Neural crest cell (in vitro differentiated cells): Measurements from ENCODE around the gene CAPZB. TPM values are rescaled to one million over a fixed set of nuclear protein-coding genes. Genes with fewer than 3 reads are reported as not detected.
A peak's percentile ranks its signal among the peaks of the same experiment; 100 is the strongest.

Experiments used
- DNase-seq: peaks from one replicate; pipeline ENCODE4 v3.0.0; 2021; ENCODE audit warnings: low read depth, mixed read lengths, low spot score
- H3K27ac Mint-ChIP-seq: one replicate; pipeline ENCODE4 v1.8.0; 2021; ENCODE audit warnings: mild to moderate bottlenecking, mixed read lengths; ENCODE audit not compliant: unreplicated experiment
- H3K27me3 Mint-ChIP-seq: 2 replicates; pipeline ENCODE4 v1.8.0; 2021; ENCODE audit warnings: low read depth, mild to moderate bottlenecking, mixed read lengths
- H3K36me3 Mint-ChIP-seq: 2 replicates; pipeline ENCODE4 v1.8.0; 2021; ENCODE audit warnings: low read depth, mild to moderate bottlenecking, mixed read lengths
- H3K4me1 Mint-ChIP-seq: 2 replicates; pipeline ENCODE4 v1.8.0; 2021; ENCODE audit warnings: mixed read lengths
- H3K4me3 Mint-ChIP-seq: one replicate; pipeline ENCODE4 v1.8.0; 2021; ENCODE audit warnings: mild to moderate bottlenecking, mixed read lengths
- H3K9me3 Mint-ChIP-seq: 2 replicates; pipeline ENCODE4 v1.8.0; 2021; ENCODE audit warnings: mixed read lengths
- total RNA-seq: library from RNA; stranded (reverse); gene quantifications from 2 replicates; pipeline ENCODE4 v1.2.1, GENCODE V29; 2021
- TF ChIP-seq, protein P1 (sequence below): fragments of 200-600 bp; sonication (generic); conservative IDR thresholded peaks from 2 replicates; pipeline ENCODE4 v1.5.0; 2021; ENCODE audit warnings: antibody characterized with exemption, mild to moderate bottlenecking

Gene CAPZB
- total RNA-seq, 1 donor from 2014 or later: 256 TPM

- peaks cover 8% of the 10 kb centered on the region for H3K36me3 Mint-ChIP-seq
- no peak overlapping the region for H3K27ac Mint-ChIP-seq
- H3K4me1 Mint-ChIP-seq: peaks cover under 1% of the 10 kb centered on the region
- DNase-seq: no peak
- H3K27me3 Mint-ChIP-seq: no peaks in the 10 kb centered on the region
- TF ChIP-seq, protein P1, sequence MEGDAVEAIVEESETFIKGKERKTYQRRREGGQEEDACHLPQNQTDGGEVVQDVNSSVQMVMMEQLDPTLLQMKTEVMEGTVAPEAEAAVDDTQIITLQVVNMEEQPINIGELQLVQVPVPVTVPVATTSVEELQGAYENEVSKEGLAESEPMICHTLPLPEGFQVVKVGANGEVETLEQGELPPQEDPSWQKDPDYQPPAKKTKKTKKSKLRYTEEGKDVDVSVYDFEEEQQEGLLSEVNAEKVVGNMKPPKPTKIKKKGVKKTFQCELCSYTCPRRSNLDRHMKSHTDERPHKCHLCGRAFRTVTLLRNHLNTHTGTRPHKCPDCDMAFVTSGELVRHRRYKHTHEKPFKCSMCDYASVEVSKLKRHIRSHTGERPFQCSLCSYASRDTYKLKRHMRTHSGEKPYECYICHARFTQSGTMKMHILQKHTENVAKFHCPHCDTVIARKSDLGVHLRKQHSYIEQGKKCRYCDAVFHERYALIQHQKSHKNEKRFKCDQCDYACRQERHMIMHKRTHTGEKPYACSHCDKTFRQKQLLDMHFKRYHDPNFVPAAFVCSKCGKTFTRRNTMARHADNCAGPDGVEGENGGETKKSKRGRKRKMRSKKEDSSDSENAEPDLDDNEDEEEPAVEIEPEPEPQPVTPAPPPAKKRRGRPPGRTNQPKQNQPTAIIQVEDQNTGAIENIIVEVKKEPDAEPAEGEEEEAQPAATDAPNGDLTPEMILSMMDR: no peak
- no peak overlapping the region for H3K4me3 Mint-ChIP-seq
- no peaks in the 10 kb centered on the region for H3K9me3 Mint-ChIP-seq
These were observed 164.3 kb downstream of the CAPZB start for GRCh38 chr1:19321071-19321470.

DNA sequence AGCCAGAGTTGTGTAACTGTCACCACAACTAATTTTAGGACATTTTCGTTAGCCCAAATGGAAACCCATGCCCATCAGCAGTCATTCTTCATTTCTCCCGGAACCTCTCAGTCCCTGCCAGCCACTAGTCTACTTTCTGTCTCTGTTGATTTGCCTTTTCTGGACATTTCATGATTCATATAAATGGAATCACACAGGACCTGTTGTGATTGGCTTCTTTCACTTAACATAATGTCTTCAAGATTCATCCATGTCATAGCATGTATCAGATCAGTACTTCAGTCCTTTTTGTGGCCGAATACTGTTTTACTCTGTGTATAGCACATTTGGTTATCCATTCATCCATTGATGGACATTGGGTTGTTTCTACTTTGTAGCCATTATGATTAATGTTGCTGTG, 166.1 kb downstream of the CAPZB start:
- no peak overlapping the region for H3K27ac Mint-ChIP-seq
- no peak for DNase-seq
- no peaks in the 10 kb centered on the region for H3K27me3 Mint-ChIP-seq
- no peaks in the 10 kb centered on the region for H3K9me3 Mint-ChIP-seq
- H3K4me3 Mint-ChIP-seq: no peak overlapping the region
- peaks cover 6% of the 10 kb centered on the region for H3K4me1 Mint-ChIP-seq
- H3K36me3 Mint-ChIP-seq: peaks cover 8% of the 10 kb centered on the region
- TF ChIP-seq, protein P1: no peak

- H3K9me3 Mint-ChIP-seq: no peaks in the 10 kb centered on the region
- H3K27me3 Mint-ChIP-seq: no peaks in the 10 kb centered on the region
- no peak overlapping the region for H3K27ac Mint-ChIP-seq
- peak overlapping the region; percentile 72 for H3K4me3 Mint-ChIP-seq
- peaks cover 17% of the 10 kb centered on the region for H3K4me1 Mint-ChIP-seq
- no peak for DNase-seq
- TF ChIP-seq, protein P1: no peak
- peaks cover 7% of the 10 kb centered on the region for H3K36me3 Mint-ChIP-seq
These were observed 168.0 kb downstream of the CAPZB start for GRCh38 chr1:19317126-19317910.

DNA sequence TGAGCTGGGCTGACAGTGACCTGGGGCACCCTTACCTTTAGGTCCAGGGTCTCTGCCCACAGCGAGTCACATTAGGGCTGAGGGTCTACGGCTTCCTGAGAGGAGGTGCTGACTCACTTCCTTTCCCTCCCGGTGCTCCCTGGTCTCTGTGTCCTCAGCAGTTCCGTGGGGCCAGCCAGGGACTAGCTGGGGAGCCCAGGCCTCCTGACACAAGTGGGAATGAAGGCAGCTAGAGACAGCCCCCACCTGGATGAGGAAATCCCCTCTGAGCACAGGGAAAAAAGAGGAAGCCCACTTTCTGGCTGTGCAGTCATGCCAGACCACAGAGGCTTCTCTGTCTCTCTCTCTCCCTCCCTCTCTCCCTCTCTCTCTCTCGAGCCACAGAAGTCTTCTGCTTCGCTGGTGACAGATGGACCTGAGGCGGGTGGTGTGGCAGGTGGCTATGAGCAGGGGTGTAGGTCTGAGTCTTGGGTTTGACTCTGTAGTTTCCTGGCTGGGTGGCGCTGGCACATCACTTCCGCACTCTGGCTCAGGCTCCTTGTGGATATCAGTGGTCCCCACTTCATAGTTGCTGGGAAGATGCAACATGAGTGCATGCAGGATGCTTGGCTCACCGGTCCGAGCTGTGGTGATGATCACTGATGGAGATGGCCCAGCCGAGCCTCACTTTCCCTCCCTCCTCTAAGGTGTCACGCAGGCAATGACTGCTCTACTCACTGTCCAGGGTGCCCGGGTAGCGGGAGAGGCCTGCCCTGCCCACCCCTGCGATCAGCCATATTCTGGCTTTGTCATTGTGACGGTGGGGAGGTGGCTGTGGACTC, 169.8 kb downstream of the CAPZB start:
- Mint-ChIP-seq H3K4me1 (peaks cover 24% of the 10 kb centered on the region), H3K27ac (peak overlapping the region; percentile 35), H3K27me3 (no peaks in the 10 kb centered on the region), H3K4me3 (peak overlapping the region; percentile 72), H3K36me3 (peaks cover 8% of the 10 kb centered on the region), H3K9me3 (no peaks in the 10 kb centered on the region)
- TF ChIP-seq, protein P1: no peak
- no peak for DNase-seq

GRCh38 chr1:19313961-19314882, 171.1 kb downstream of the CAPZB start:
- Mint-ChIP-seq H3K27me3 (no peaks in the 10 kb centered on the region), H3K4me3 (peak overlapping the region; percentile 15), H3K27ac (no peak overlapping the region), H3K9me3 (no peaks in the 10 kb centered on the region), H3K36me3 (peaks cover 7% of the 10 kb centered on the region), H3K4me1 (peaks cover 33% of the 10 kb centered on the region)
- TF ChIP-seq, protein P1: no peak
- DNase-seq: no peak
